Lower lobe of right lung (tissue), 2 donors: ENCODE data around the gene ST3GAL3. TPM values are rescaled to one million over a fixed set of nuclear protein-coding genes. Genes with fewer than 3 reads are reported as not detected.

ENCODE experiments used
- ATAC-seq, 2 donors: fragments of 200-7000 bp; cut with Tn5 transposase; one replicate each; pipeline ENCODE4 v1.9.1; 2020 to 2022; ENCODE audit warnings: mild to moderate bottlenecking in 2 of 2, moderate library complexity in 2 of 2
- DNase-seq: peaks from one replicate; pipeline ENCODE4 v3.0.0-alpha.2; 2020
- H3K27ac ChIP-seq: fragments of 200-600 bp; one replicate; pipeline ENCODE4 v1.8.0; 2022
- H3K27me3 ChIP-seq: fragments of 200-600 bp; one replicate; pipeline ENCODE4 v1.8.0; 2022; ENCODE audit warnings: low read depth
- H3K36me3 ChIP-seq: fragments of 200-600 bp; one replicate; pipeline ENCODE4 v1.8.0; 2022; ENCODE audit warnings: mild to moderate bottlenecking
- H3K4me1 ChIP-seq: fragments of 200-600 bp; one replicate; pipeline ENCODE4 v1.8.0; 2022
- H3K4me3 ChIP-seq: fragments of 200-600 bp; one replicate; pipeline ENCODE4 v1.8.0; 2022; ENCODE audit warnings: mild to moderate bottlenecking
- H3K9me3 ChIP-seq: fragments of 200-600 bp; one replicate; pipeline ENCODE4 v1.8.0; 2022
- intact Hi-C: fragments of 100-400 bp; cut with DNase I; formaldehyde crosslinking; loops from one replicate; pipeline ENCODE4 v1.11.0; 2022
- total RNA-seq: library from RNA; stranded (reverse); fragmentation: NEBNext Ultra II Directional; extraction: Animal tissue kit (Norgen Biotek cat#: 25700); gene quantifications from one replicate; pipeline ENCODE4 v1.2.1, GENCODE V29; 2021
- TF ChIP-seq, protein P1 (sequence below): fragments of 200-600 bp; IDR thresholded peaks from one replicate; pipeline ENCODE4 v1.8.0; 2022; ENCODE audit warnings: antibody characterized with exemption, mild to moderate bottlenecking
- donor health status: DM: no; HTN: yes; CAD: no; lungs with severe emphysema.

The ST3GAL3 gene
- total RNA-seq, 1 donor from 2014 or later: 23.6 TPM

GRCh38 chr1:43976045-43976444 lies 268.7 kb downstream of the ST3GAL3 start:
- ATAC-seq: no peak
- TF ChIP-seq, protein P1, sequence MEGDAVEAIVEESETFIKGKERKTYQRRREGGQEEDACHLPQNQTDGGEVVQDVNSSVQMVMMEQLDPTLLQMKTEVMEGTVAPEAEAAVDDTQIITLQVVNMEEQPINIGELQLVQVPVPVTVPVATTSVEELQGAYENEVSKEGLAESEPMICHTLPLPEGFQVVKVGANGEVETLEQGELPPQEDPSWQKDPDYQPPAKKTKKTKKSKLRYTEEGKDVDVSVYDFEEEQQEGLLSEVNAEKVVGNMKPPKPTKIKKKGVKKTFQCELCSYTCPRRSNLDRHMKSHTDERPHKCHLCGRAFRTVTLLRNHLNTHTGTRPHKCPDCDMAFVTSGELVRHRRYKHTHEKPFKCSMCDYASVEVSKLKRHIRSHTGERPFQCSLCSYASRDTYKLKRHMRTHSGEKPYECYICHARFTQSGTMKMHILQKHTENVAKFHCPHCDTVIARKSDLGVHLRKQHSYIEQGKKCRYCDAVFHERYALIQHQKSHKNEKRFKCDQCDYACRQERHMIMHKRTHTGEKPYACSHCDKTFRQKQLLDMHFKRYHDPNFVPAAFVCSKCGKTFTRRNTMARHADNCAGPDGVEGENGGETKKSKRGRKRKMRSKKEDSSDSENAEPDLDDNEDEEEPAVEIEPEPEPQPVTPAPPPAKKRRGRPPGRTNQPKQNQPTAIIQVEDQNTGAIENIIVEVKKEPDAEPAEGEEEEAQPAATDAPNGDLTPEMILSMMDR: no peak
- peaks cover 56% of the 10 kb centered on the region for H3K4me1 ChIP-seq
- H3K4me3 ChIP-seq: peak overlapping the region; percentile 81
- H3K9me3 ChIP-seq: no peaks in the 10 kb centered on the region
- H3K36me3 ChIP-seq: peaks cover 40% of the 10 kb centered on the region
- DNase-seq: no peak
- no peak overlapping the region for H3K27ac ChIP-seq
- intact Hi-C loops: no loop called here
- no peaks in the 10 kb centered on the region for H3K27me3 ChIP-seq

DNA sequence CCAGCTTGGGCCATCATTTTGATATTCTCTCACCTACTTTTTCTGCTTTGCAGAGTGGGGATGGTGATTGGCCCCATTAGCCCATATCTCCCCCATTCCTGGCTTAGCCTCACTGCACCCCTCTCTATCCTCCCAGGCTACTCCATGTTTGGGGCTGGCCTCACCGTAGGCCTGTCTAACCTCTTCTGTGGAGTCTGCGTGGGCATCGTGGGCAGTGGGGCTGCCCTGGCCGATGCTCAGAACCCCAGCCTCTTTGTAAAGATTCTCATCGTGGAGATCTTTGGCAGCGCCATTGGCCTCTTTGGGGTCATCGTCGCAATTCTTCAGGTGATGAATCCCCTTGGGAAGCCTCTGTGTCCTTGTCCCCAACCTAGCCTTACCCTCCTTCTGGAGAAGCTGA lies 269.6 kb downstream of the ST3GAL3 start:
- H3K4me3 ChIP-seq: peak overlapping the region; percentile 11
- intact Hi-C loops: no loop called here
- TF ChIP-seq, protein P1: no peak
- H3K27ac ChIP-seq: no peak overlapping the region
- H3K27me3 ChIP-seq: no peaks in the 10 kb centered on the region
- peaks cover 51% of the 10 kb centered on the region for H3K4me1 ChIP-seq
- no peaks in the 10 kb centered on the region for H3K9me3 ChIP-seq
- peaks cover 34% of the 10 kb centered on the region for H3K36me3 ChIP-seq
- ATAC-seq (no peak), DNase-seq (no peak)

DNA sequence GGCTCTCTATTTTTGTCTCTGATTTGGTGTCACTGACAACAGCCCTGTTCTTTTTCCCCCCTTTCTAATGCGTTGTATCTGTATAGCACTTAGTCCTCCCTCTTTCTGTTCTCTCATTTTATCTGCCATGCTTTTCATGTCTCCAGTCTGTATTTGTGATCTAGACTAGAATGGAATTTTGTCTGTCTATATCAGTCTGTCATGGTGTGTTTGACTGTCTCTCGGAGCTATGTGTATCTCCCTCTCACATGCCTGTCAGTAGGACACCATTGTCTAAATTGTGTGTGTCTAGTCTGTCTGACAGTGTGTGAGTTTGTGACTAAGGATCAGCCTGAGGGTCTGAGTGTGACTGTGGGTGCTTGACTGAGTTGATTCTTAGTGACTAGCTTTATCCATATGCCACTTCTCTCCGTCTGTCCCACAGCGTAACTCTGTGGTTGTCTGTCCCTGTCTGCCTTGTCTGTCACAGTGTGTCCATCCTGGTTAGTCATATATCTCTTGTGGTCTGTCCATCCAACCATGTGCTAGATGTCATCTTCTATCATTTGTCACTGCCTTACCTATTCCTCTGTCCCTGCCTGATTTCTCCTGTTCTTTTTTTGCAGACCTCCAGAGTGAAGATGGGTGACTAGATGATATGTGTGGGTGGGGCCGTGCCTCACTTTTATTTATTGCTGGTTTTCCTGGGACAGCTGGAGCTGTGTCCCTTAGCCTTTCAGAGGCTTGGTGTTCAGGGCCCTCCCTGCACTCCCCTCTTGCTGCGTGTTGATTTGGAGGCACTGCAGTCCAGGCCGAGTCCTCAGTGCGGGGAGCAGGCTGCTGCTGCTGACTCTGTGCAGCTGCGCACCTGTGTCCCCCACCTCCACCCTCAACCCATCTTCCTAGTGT lies 270.3 kb downstream of the ST3GAL3 start:
- Histone ChIP-seq H3K4me1 (peaks cover 51% of the 10 kb centered on the region), H3K27me3 (no peaks in the 10 kb centered on the region), H3K4me3 (no peak overlapping the region), H3K27ac (no peak overlapping the region), H3K9me3 (no peaks in the 10 kb centered on the region), H3K36me3 (peaks cover 26% of the 10 kb centered on the region)
- ATAC-seq: no peak
- no peak for DNase-seq
- intact Hi-C loops: no loop called here
- TF ChIP-seq, protein P1: no peak

DNA sequence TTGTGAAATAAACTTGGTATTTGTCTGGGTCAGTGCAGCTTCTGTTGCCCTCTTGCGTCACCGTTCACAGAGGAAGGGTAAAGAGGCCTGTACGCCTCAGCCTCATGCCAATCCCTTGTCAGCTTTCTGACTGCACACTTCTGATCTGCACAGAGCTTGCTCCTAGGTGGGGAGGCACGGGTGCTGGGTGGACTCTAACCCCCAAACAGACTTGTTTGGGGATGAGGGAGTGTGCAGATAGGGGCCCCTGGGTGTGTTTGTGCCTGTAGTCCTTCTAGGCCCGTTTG lies 270.9 kb downstream of the ST3GAL3 start:
- H3K36me3 ChIP-seq: peaks cover 25% of the 10 kb centered on the region
- H3K4me1 ChIP-seq: peaks cover 51% of the 10 kb centered on the region
- no peak overlapping the region for H3K4me3 ChIP-seq
- TF ChIP-seq, protein P1: no peak
- DNase-seq (no peak), ATAC-seq (no peak)
- H3K27ac ChIP-seq: no peak overlapping the region
- H3K27me3 ChIP-seq: no peaks in the 10 kb centered on the region
- intact Hi-C loops: no loop called here
- H3K9me3 ChIP-seq: no peaks in the 10 kb centered on the region

- H3K4me1 ChIP-seq: peaks cover 51% of the 10 kb centered on the region
- TF ChIP-seq, protein P1: no peak
- H3K27me3 ChIP-seq: no peaks in the 10 kb centered on the region
- peak within 1 kb of the TSS; percentile 65 for H3K27ac ChIP-seq
- H3K36me3 ChIP-seq: peaks cover 25% of the 10 kb centered on the region
- intact Hi-C loops: no loop called here
- H3K4me3 ChIP-seq: peak within 1 kb of the TSS; percentile 80
- no peak for ATAC-seq
- no peak for DNase-seq
- H3K9me3 ChIP-seq: no peaks in the 10 kb centered on the region
These were observed 271.4 kb downstream of the ST3GAL3 start, which contains the start of gene B4GALT2 for GRCh38 chr1:43978551-43979260. Gene B4GALT2 (plus strand): TSS chr1:43979210. CDS start chr1:43981161, 1,951 bp downstream.
